Panc1 (cell line): ENCODE results near the gene CDKN2B-AS1. TPM values are rescaled to one million over a fixed set of nuclear protein-coding genes. Genes with fewer than 3 reads are reported as not detected.

ENCODE experiments used
- ATAC-seq: fragments of 200-7000 bp; cut with Tn5 transposase; 2 replicates; pipeline ENCODE4 v1.9.1; 2020; ENCODE audit warnings: mild to moderate bottlenecking, moderate library complexity
- BruUV-seq: library from RNA; stranded (reverse); fragments of 400-500 nt; replicated peaks from 2 replicates; lab custom pipeline; 2021; lab: Mats Ljungman, UMichigan
- CTCF ChIA-PET: fragments of 300-600 bp; sonication (Branson Sonifier 250); formaldehyde crosslinking; loops from one replicate; lab custom pipeline; 2022; ENCODE audit warnings: antibody characterized with exemption; lab: Charles Lee
- POLR2A ChIA-PET: fragments of 300-600 bp; sonication (Branson Sonifier 250); formaldehyde crosslinking; loops from one replicate; lab custom pipeline; 2022; ENCODE audit warnings: antibody characterized with exemption; lab: Charles Lee
- DNase-seq: peaks from one replicate; pipeline ENCODE4 v3.0.0-alpha.2; 2010; ENCODE audit warnings: low read depth, low spot score
- H3K27ac ChIP-seq: 2 replicates; pipeline ENCODE4 v1.5.1; 2011; ENCODE audit warnings: mild to moderate bottlenecking, low read length, inconsistent platforms
- H3K27me3 ChIP-seq: fragments of 200-500 bp; sonication (Bioruptor generic); 2 replicates; pipeline ENCODE4 v1.6.0; 2014; ENCODE audit warnings: low read length, inconsistent platforms; ENCODE audit not compliant: control insufficient read depth, insufficient read depth
- H3K36me3 ChIP-seq: fragments of 200-500 bp; sonication (Bioruptor generic); 2 replicates; pipeline ENCODE4 v1.5.1; 2014; ENCODE audit warnings: inconsistent platforms, mild to moderate bottlenecking, low read length, moderate library complexity; ENCODE audit not compliant: control insufficient read depth, insufficient read depth
- H3K4me1 ChIP-seq: 2 replicates; pipeline ENCODE4 v1.5.1; 2011; ENCODE audit warnings: inconsistent platforms, mild to moderate bottlenecking, low read length, moderate library complexity; ENCODE audit not compliant: control insufficient read depth, insufficient read depth
- H3K4me3 ChIP-seq, 2 experiments: 2 replicates each; pipeline ENCODE4 v1.5.1; 2011 to 2012; ENCODE audit warnings: low read depth in 2 of 2, low read length in 2 of 2, mild to moderate bottlenecking in 2 of 2, inconsistent platforms in 1 of 2, moderate library complexity in 1 of 2
- H3K9me3 ChIP-seq: fragments of 200-500 bp; sonication (Bioruptor generic); 2 replicates; pipeline ENCODE4 v1.5.1; 2014; ENCODE audit warnings: low read depth, mild to moderate bottlenecking, inconsistent platforms, low read length, moderate library complexity; ENCODE audit not compliant: control insufficient read depth, insufficient read depth
- CTCF ChIP-seq: fragments of 450-650 bp; IDR thresholded peaks from 2 replicates; pipeline ENCODE4 v1.5.1; 2017; ENCODE audit warnings: mild to moderate bottlenecking
- POLR2AphosphoS5 ChIP-seq: IDR thresholded peaks from 2 replicates; pipeline ENCODE4 v1.6.1; 2012; ENCODE audit warnings: mild to moderate bottlenecking, low read depth, low read length, moderate library complexity
- REST ChIP-seq, 2 experiments: IDR thresholded peaks; 2 replicates each; pipeline ENCODE4 v1.6.1; 2011 to 2012; ENCODE audit warnings: low read depth in 2 of 2, control low read depth in 1 of 2, low read length in 1 of 2, mild to moderate bottlenecking in 1 of 2, moderate library complexity in 1 of 2; ENCODE audit not compliant: insufficient read depth in 1 of 2
- SIN3A ChIP-seq: IDR thresholded peaks from 2 replicates; pipeline ENCODE4 v1.6.1; 2012; ENCODE audit warnings: low read depth, mild to moderate bottlenecking, low read length, moderate library complexity, borderline replicate concordance; ENCODE audit not compliant: insufficient read depth
- TCF7L2 ChIP-seq: IDR thresholded peaks from 2 replicates; pipeline ENCODE4 v1.6.1; 2011; ENCODE audit warnings: mild to moderate bottlenecking, low read depth, low read length, inconsistent platforms
- in situ Hi-C: cut with HindIII; loops from 2 replicates; pipeline ENCODE4 v1.10.0; 2016; ENCODE audit warnings: low sequenced_read_pairs, low pct_unique_long_range_greater_than_20kb
- intact Hi-C: fragments of 100-400 bp; cut with micrococcal nuclease; formaldehyde crosslinking; loops from one replicate; pipeline ENCODE4 v1.10.0; 2022; ENCODE audit not compliant: unreplicated experiment
- total RNA-seq: library from RNA; stranded (reverse); gene quantifications from one replicate; pipeline ENCODE4 v1.2.1, GENCODE V29; 2021; ENCODE audit not compliant: unreplicated experiment

CDKN2B-AS1 gene
- total RNA-seq, 1 experiment from 2014 or later, result not detected

GRCh38 chr9:22037954-22038690, 43.5 kb downstream of the CDKN2B-AS1 start:
- Histone ChIP-seq H3K36me3 (no peaks in the 10 kb centered on the region), H3K4me3 (no peak overlapping the region), H3K27ac (no peak overlapping the region), H3K27me3 (no peaks in the 10 kb centered on the region), H3K4me1 (no peaks in the 10 kb centered on the region), H3K9me3 (no peaks in the 10 kb centered on the region)
- BruUV-seq, result no TSS peak
- DNase-seq (no peak), ATAC-seq (no peak)
- ChIA-PET CTCF (no interaction called here), POLR2A (no interaction called here)
- TF ChIP-seq CTCF (no peak), POLR2AphosphoS5 (no peak), TCF7L2 (no peak), REST (IDR thresholded peaks at IDR 0.05; ENCODE audit: insufficient read depth in 1 of 2, low read depth in 2 of 2, low read length in 1 of 2) (no peak), SIN3A (no peak)
- in situ Hi-C loops (no loop called here), intact Hi-C loops (no loop called here)

GRCh38 chr9:22039258-22039657, 44.7 kb downstream of the CDKN2B-AS1 start:
- no peak overlapping the region for H3K27ac ChIP-seq
- CTCF ChIA-PET, result no interaction called here
- H3K27me3 ChIP-seq, result no peaks in the 10 kb centered on the region
- ATAC-seq (no peak), DNase-seq (no peak)
- H3K4me1 ChIP-seq, result no peaks in the 10 kb centered on the region
- no peak for TF ChIP-seq REST (IDR thresholded peaks at IDR 0.05; ENCODE audit: insufficient read depth in 1 of 2, low read depth in 2 of 2, low read length in 1 of 2)
- TF ChIP-seq TCF7L2, result no peak
- no peak for TF ChIP-seq CTCF
- TF ChIP-seq SIN3A, result no peak
- no peak for TF ChIP-seq POLR2AphosphoS5
- H3K9me3 ChIP-seq, result no peaks in the 10 kb centered on the region
- H3K4me3 ChIP-seq, result no peak overlapping the region
- POLR2A ChIA-PET, result no interaction called here
- no TSS peak for BruUV-seq
- in situ Hi-C loops (no loop called here), intact Hi-C loops (no loop called here)
- no peaks in the 10 kb centered on the region for H3K36me3 ChIP-seq
